HG03439 (cell line): ENCODE results near the gene SLC4A2.

ENCODE experiments used
- ATAC-seq: cut with Tn5 transposase; IDR thresholded peaks from one replicate; pipeline ENCODE4 v1.9.1; 2021; ENCODE audit warnings: mild to moderate bottlenecking, moderate library complexity; ENCODE audit not compliant: unreplicated experiment

Gene SLC4A2

GRCh38 chr7:151123822-151124464 is 64.6 kb downstream of the SLC4A2 start:
- ATAC-seq: peak; percentile 69

- ATAC-seq: no peak
Measured at GRCh38 chr7:151124481-151124880, 65.1 kb downstream of the SLC4A2 start.

- no peak for ATAC-seq
Measured at GRCh38 chr7:151124899-151125399, 65.6 kb downstream of the SLC4A2 start.

- ATAC-seq: no peak
Measured at GRCh38 chr7:151125470-151125845, 66.1 kb downstream of the SLC4A2 start.

GRCh38 chr7:151125846-151126481 is 66.6 kb downstream of the SLC4A2 start:
- ATAC-seq: no peak
